ENCODE data around the gene ZNF554. TPM values are rescaled to one million over a fixed set of nuclear protein-coding genes. Genes with fewer than 3 reads are reported as not detected.

ZNF554 gene
- total RNA-seq: 2.3 and 2.4 TPM in 2 replicates

DNA sequence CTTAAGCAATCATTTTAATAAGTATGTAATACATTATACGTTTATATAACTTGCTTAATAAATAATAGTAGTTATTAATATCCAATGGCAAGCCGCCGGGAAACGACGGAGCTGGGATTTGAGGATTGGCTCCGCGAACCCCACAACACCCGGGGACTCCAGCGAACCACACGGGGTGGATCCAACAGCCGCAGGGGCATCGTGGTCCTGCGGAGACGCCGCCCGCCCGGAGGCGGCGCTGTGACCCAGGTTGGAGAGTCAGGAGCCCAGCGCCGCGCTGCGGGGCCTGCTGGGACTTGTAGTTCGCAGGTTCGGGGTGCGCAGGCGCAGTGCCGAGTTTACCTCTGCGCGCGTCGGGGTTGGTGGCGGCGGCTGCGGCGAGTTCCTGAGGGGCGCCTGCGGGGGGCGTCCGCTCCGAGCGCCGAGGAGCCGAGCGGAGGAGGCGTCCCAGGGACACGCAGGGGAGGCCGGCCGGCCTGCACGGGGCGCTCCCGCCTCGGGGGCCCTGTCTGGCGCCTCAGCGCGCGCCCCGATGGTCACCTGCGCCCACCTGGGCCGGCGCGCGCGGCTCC lies at the start of gene ZNF554:
TSS of gene ZNF554 (plus strand) at position 329 of the 572 bp plus-strand sequence. CDS start at position 533, 204 bp downstream.
- peaks cover 4% of the 10 kb centered on the region for H3K36me3 Mint-ChIP-seq (ENCODE audit: low read depth)
- peaks cover 5% of the 10 kb centered on the region for H3K9me3 Mint-ChIP-seq
- DNase-seq (ENCODE audit: low spot score): peak; percentile 94
- no peaks in the 10 kb centered on the region for H3K4me1 Mint-ChIP-seq (ENCODE audit: low read depth)
- intact Hi-C loops (cut with micrococcal nuclease): no loop called here
- no peaks in the 10 kb centered on the region for H3K27me3 Mint-ChIP-seq (ENCODE audit: low read depth)
- H3K4me3 Mint-ChIP-seq (ENCODE audit: low read depth): peak within 1 kb of the TSS; percentile 79
- H3K27ac Mint-ChIP-seq: no peak within 1 kb of the TSS

DNA sequence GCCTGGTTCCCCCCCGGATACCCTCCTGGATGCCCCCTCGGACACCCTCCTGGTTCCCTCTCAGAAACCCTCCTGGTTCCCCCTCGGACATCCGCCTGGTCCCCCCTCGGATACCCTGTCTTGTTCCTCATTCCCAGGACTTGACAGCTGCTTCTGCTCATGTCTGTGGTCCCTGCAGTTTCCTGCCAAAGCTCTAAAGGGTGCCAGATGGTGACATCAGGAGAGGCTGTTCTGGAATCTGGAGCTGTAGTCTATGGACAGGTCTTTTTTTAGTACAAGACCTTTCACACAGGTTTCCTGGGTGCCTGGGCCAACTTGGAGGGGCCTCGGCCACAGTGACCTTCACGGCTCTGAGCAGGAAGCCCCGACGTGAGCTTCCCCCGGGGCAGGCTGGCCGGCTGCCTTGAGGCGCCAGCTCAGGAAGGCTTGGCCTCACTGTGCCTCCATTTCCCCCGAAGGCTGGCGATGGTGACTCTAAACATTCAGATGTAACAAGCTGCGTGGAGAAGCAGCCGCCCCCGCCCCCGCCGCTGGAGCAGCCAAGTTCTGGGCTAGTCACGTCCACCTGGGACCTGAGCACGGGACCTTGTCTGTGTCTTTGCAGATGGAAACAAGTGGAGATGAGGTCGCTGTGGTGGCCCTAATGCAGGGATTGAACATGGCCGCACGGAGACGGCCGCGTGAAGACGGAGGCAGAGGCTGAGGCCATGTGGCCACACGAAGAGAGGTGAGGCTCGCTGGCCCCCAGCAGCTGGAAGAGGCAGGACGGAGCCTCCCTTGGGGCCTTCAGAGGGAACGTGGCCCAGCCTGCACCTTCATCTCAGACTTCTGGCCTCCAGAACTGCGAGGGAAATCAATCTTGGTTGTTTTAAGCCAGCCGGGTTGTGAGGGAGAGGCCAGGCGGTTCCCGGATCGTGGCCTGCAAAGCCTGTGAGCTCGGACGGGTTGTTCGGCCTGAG lies 49.3 kb upstream of the ZNF554 start:
- peaks cover 15% of the 10 kb centered on the region for H3K36me3 Mint-ChIP-seq (ENCODE audit: low read depth)
- peaks cover 14% of the 10 kb centered on the region for H3K4me1 Mint-ChIP-seq (ENCODE audit: low read depth)
- intact Hi-C loops (cut with micrococcal nuclease): no loop called here
- H3K9me3 Mint-ChIP-seq: no peaks in the 10 kb centered on the region
- H3K4me3 Mint-ChIP-seq (ENCODE audit: low read depth): no peak overlapping the region
- no peaks in the 10 kb centered on the region for H3K27me3 Mint-ChIP-seq (ENCODE audit: low read depth)
- no peak for DNase-seq (ENCODE audit: low spot score)
- no peak overlapping the region for H3K27ac Mint-ChIP-seq

DNA sequence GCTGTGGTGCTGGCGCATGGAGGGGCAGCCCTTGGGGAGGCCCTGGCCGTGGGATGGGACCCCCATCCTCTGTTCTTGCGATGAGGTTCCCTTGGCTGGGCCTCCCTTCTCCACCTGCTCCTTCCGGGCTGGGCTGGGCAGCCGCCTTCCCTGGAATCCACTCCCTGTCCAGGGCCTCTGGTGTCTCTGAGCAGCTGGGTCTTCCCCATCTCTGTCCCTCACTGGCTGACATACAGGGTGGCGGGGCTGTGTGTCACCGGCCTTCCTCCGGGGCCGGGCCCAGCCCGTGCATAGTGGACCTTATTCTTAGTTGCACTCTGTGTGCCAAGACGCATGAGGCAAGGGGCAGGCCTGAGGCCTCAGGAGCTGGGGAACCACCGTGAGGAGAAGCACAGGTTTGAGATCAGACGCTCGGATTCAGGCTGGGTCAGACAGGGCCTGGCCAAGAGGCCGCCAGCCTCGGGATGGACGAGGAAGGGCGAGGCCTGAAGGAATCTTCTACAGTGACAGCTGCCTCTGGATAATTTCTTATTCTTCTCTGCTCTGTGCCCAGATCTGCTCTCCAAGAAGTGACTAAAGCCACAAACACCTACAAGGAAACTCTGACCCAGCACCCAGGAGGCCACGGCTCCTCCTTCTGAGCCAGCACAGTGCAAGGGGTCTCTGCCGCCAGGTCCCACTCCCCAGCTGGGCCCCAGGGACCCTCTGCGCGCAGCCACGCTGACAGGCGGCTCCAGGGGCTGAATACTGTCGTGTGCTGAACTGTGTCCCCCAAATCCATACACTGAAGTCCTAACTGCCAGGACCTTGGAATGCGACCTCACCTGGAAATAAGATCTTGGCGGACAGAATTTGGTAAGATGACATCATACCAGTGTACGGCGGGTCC lies 47.6 kb upstream of the ZNF554 start:
- intact Hi-C loops (cut with micrococcal nuclease): no loop called here
- H3K4me1 Mint-ChIP-seq (ENCODE audit: low read depth): peaks cover 27% of the 10 kb centered on the region
- H3K9me3 Mint-ChIP-seq: no peaks in the 10 kb centered on the region
- H3K27me3 Mint-ChIP-seq (ENCODE audit: low read depth): no peaks in the 10 kb centered on the region
- peak overlapping the region; percentile 33 for H3K27ac Mint-ChIP-seq
- peaks cover 23% of the 10 kb centered on the region for H3K36me3 Mint-ChIP-seq (ENCODE audit: low read depth)
- DNase-seq (ENCODE audit: low spot score): no peak
- H3K4me3 Mint-ChIP-seq (ENCODE audit: low read depth): no peak overlapping the region

DNA sequence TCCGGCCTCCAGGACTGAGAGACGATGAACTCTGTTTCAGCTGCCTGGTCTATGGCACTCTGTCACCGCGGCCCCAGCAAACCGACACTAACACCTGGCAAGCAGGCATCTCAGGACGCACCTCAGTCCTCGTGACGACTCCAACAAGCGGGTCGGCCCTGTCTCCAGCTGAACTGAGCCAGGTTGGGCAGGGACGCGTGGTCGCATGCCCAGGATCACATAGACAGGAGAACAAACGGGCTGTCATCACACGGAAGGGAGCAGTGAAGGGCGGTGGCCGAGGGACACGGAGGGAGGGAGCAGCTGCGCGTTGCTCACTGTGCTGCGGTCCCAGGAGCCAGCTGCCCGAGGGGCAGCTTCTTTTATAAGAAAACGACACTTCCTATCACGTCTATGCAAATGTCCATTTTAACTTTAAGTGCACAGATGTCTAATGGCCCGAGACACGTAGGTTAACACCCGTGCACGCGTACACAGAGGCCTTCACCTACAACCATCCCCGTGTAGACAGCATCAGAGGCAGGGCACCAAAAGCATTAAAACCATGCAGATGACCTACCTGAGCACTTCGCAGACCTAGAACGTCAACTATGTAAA lies 45.5 kb upstream of the ZNF554 start:
- H3K27ac Mint-ChIP-seq: peak overlapping the region; percentile 42
- intact Hi-C loops (cut with micrococcal nuclease): no loop called here

DNA sequence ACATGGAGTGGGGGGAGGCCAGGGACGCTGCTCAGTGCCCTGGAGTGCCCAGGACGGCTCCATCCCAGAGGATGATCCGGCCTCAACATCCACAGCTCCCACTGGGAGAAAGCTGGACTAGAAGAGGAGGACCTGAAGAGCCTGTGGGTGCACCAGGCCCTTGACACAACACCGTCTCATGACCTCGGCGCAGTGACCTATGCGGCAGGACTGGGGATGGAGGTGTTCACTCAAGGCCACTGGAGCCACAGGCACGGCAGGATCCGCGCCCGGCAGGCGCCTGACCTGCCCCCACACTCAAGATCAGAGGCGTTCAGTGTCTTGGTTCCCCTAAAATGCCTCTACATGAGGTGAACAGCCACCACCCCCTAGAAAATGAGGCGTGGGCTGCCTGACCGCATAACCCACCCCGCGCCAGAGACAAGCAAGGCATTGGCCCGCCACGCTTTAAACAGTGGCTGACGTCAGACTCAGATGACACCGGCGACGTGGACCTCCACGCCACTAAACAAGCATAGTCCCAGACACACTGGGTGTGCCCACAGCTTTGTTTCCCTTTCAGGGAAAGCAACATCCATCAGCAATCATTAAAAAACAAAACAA lies 44.6 kb upstream of the ZNF554 start:
- peak overlapping the region; percentile 76 for H3K4me3 Mint-ChIP-seq (ENCODE audit: low read depth)

More for the DNA sequence above, 45.5 kb upstream of the ZNF554 start:
- H3K27me3 Mint-ChIP-seq (ENCODE audit: low read depth): no peaks in the 10 kb centered on the region
- no peak overlapping the region for H3K4me3 Mint-ChIP-seq (ENCODE audit: low read depth)
- peaks cover 27% of the 10 kb centered on the region for H3K36me3 Mint-ChIP-seq (ENCODE audit: low read depth)
- no peaks in the 10 kb centered on the region for H3K9me3 Mint-ChIP-seq
- DNase-seq (ENCODE audit: low spot score): no peak
- H3K4me1 Mint-ChIP-seq (ENCODE audit: low read depth): peaks cover 27% of the 10 kb centered on the region

DNA sequence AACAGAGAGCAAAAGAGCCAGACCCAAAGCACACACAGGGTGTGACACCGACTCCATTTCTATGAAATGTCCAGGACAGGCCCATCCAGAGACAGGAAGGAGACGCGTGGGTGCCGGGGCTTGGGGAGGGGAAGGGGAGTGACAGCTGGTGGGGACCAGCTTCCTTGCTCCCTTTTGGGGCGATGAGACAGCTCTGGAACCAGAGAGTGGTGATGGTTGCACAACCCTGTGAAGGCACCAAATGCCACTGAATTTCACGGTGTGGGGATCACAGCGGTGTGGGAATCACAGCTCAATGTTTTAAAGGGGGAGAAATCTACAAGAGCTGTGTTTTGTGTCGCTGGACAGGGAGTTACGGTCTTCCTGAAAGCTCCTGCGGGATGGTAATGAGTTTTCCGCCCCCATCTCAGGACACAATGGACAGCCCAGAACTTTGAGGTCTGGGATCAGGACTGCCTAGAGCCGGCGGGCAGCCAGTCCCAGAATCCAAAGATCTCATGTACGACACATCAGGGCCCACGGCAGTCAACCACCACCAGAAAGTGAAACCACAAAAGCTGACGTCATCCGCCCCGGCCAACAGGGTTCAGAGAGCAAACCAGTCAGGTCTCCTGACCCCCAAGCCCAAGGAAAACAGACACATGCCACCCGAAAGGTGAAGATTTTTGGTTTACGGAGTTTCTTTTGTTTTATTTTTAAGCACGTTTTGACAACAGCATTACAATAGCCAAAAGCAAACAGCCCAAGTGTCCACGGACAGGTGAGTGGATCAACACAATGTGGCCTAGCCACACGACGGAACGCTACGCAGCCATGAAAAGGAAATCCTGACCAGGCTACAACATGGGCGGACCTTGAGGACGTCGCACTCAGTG lies 43.9 kb upstream of the ZNF554 start:
- intact Hi-C loops (cut with micrococcal nuclease): no loop called here
- no peaks in the 10 kb centered on the region for H3K27me3 Mint-ChIP-seq (ENCODE audit: low read depth)
- peaks cover 31% of the 10 kb centered on the region for H3K36me3 Mint-ChIP-seq (ENCODE audit: low read depth)
- DNase-seq (ENCODE audit: low spot score): peak; percentile 67
- H3K4me1 Mint-ChIP-seq (ENCODE audit: low read depth): peaks cover 32% of the 10 kb centered on the region
- H3K27ac Mint-ChIP-seq: peak overlapping the region; percentile 92
- no peaks in the 10 kb centered on the region for H3K9me3 Mint-ChIP-seq
- H3K4me3 Mint-ChIP-seq (ENCODE audit: low read depth): peak overlapping the region; percentile 76

More for the DNA sequence above, 44.6 kb upstream of the ZNF554 start:
- DNase-seq (ENCODE audit: low spot score): no peak
- Mint-ChIP-seq H3K27ac (peak overlapping the region; percentile 92), H3K36me3 (ENCODE audit: low read depth) (peaks cover 29% of the 10 kb centered on the region), H3K27me3 (ENCODE audit: low read depth) (no peaks in the 10 kb centered on the region), H3K9me3 (no peaks in the 10 kb centered on the region), H3K4me1 (ENCODE audit: low read depth) (peaks cover 28% of the 10 kb centered on the region)
- intact Hi-C loops (cut with micrococcal nuclease): no loop called here

DNA sequence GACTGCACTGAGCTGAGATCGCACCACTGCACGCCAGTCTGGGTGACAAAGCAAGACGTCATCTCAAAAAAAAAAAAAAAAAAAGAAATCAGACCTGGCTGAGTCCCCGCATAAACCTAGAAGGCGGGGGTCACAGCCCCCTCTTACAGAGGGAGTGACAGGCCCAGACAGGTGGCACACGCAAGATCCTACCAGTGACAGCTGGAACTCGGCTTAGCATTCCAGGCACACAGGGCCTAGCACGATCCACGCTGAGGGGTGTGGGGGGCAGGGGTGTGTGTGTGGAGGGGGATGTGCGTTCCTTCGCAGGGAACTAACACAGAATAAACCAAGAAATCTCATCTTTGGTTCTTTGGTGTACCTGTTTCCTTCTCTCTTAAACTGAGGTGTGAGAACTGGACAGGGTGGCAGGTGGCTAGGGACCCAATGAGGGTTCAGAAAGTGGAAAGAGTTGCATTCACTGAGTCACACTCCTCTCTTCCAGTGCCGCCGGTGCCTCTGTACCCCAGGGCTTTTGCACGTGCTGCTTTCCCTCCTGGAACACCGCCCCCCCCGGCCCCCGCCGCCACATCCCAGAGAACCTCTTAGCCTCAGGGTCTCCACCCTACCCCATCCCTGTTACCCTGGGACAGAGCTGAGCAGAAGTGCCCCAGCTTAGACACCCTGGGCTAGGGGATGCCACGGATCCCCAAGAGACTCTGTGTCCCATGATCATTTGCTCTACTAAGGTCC lies 41.5 kb upstream of the ZNF554 start:
- no peak overlapping the region for H3K4me3 Mint-ChIP-seq (ENCODE audit: low read depth)
- peaks cover 41% of the 10 kb centered on the region for H3K4me1 Mint-ChIP-seq (ENCODE audit: low read depth)
- H3K9me3 Mint-ChIP-seq: no peaks in the 10 kb centered on the region
- H3K27me3 Mint-ChIP-seq (ENCODE audit: low read depth): no peaks in the 10 kb centered on the region
- H3K27ac Mint-ChIP-seq: no peak overlapping the region
- H3K36me3 Mint-ChIP-seq (ENCODE audit: low read depth): peaks cover 34% of the 10 kb centered on the region
- intact Hi-C loops (cut with micrococcal nuclease): no loop called here
- no peak for DNase-seq (ENCODE audit: low spot score)

DNA sequence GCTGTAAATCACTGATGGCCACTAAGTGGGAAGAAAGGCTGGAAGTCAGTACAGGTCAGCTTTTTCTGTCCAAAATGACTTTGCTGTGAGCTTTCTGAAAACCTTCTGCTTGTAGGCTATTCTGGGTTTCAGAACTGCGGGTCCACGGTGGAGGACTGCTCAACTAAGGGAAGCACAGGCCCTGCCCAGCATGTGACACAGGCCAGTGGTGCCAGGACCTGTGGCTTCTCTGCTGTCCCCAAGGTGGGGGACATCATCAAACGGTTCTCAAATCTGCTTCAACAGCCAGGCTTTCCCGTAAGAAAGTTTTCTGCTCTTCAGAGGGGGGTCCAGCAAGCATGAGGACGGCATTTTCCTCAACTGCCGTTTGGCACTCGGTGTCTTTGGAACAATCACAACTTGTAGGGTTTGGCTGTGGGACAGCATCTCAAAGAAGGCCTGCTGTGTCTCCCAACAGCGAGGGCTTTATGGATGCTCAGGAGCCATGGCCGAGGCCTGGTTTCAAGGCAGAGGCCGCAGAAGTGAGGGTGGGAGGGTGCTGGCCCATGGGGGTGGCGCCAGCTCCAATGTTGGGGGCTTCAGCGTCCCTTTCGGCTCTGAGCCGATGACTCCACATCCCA lies 40.4 kb upstream of the ZNF554 start:
- H3K36me3 Mint-ChIP-seq (ENCODE audit: low read depth): peaks cover 34% of the 10 kb centered on the region
- no peak overlapping the region for H3K4me3 Mint-ChIP-seq (ENCODE audit: low read depth)
- intact Hi-C loops (cut with micrococcal nuclease): no loop called here
- peaks cover 47% of the 10 kb centered on the region for H3K4me1 Mint-ChIP-seq (ENCODE audit: low read depth)
- no peaks in the 10 kb centered on the region for H3K9me3 Mint-ChIP-seq
- no peaks in the 10 kb centered on the region for H3K27me3 Mint-ChIP-seq (ENCODE audit: low read depth)
- H3K27ac Mint-ChIP-seq: no peak overlapping the region
- DNase-seq (ENCODE audit: low spot score): no peak

DNA sequence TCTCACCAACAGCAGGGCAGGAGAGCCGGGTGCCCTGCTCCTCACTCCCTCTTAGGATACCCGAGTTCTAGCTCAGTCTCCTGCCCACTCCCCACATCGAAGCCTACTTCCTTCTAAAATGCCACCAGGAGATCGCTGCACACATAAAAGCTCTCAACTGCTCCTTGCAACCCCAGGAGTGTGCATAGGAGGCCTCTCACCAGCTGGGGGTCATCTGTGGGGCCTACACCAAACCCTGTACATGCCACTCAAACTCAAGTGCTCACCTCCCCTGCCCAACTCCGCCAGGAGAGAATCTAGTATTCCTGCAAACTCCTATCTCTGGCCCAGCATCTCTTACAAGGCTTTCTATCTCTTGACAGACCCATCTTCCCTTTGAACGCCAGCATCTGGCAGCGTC lies 39.4 kb upstream of the ZNF554 start:
- H3K36me3 Mint-ChIP-seq (ENCODE audit: low read depth): peaks cover 30% of the 10 kb centered on the region
- DNase-seq (ENCODE audit: low spot score): no peak
- H3K4me3 Mint-ChIP-seq (ENCODE audit: low read depth): peak overlapping the region; percentile 20
- H3K9me3 Mint-ChIP-seq: no peaks in the 10 kb centered on the region
- intact Hi-C loops (cut with micrococcal nuclease): no loop called here
- H3K4me1 Mint-ChIP-seq (ENCODE audit: low read depth): peaks cover 37% of the 10 kb centered on the region
- H3K27me3 Mint-ChIP-seq (ENCODE audit: low read depth): no peaks in the 10 kb centered on the region
- no peak overlapping the region for H3K27ac Mint-ChIP-seq

DNA sequence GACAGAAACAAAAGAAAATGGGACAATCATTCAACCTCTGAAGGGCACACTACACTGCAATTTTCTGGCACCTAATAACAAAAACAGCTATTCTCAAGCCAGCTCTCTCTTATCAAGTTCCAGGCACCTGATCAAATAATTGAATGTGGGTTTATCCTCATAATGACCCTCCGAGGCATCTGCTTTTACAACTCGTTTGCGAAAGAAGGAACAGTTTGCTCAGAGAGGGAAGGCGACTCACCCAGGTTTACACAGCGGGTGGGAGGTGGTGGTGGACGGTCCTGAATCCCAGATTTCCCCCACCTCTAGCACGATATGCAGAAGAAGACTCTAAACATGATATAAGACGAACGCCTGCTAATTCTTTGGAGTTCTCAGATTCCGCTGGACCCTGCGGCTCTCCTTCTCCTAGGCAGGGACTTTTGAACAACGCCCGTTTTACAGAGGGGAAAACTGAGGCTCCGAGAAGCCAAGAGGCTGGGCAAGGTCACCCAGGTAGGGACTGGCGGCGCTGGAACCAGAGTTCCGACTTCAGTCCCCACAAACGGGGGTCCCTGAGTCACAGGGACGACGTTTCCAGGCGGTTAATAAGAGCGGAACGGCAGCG lies 37.2 kb upstream of the ZNF554 start:
- Mint-ChIP-seq H3K36me3 (ENCODE audit: low read depth) (peaks cover 26% of the 10 kb centered on the region), H3K27ac (peak overlapping the region; percentile 95), H3K4me1 (ENCODE audit: low read depth) (peaks cover 30% of the 10 kb centered on the region), H3K27me3 (ENCODE audit: low read depth) (no peaks in the 10 kb centered on the region), H3K9me3 (no peaks in the 10 kb centered on the region), H3K4me3 (ENCODE audit: low read depth) (peak overlapping the region; percentile 93)
- no peak for DNase-seq (ENCODE audit: low spot score)
- intact Hi-C loops (cut with micrococcal nuclease): no loop called here

Data from activated T-helper 2 cell treated with anti-CD3 and anti-CD28 coated beads, Interferon-gamma antibody, Interleukin-2, Interleukin-4, amounts not matched to agents 10 μg/mL and 5 μg/mL and 100 μg/mL, durations not matched to agents 14 hours and 24 hours and 36 hours (primary cell).